ENCODE data around the gene ARSG.

GRCh38 chr17:68463211-68464019 is 172.1 kb downstream of the ARSG start:
- no peak for TF ChIP-seq RAD21 (IDR thresholded peaks at IDR 0.05; ENCODE audit: low read depth)
- no peak for TF ChIP-seq YY1 (IDR thresholded peaks at IDR 0.05; ENCODE audit: low read depth)
- no peak for TF ChIP-seq CEBPB (IDR thresholded peaks at IDR 0.05)
- no peak for TF ChIP-seq MAX (IDR thresholded peaks at IDR 0.05)
- TF ChIP-seq ZBTB7A (IDR thresholded peaks at IDR 0.05; ENCODE audit: low read depth) = no peak
- TF ChIP-seq FOXM1 (IDR thresholded peaks at IDR 0.05; ENCODE audit: borderline replicate concordance, low read depth) = no peak
